DOHH2 (cell line): ENCODE measurements around the gene BCOR.

Source experiments
- EZH2phosphoT487 ChIP-seq: fragments of 200-600 bp; sonication (generic); IDR thresholded peaks from 2 replicates; pipeline ENCODE4 v1.6.1; 2017; ENCODE audit warnings: borderline replicate concordance, mild to moderate bottlenecking, antibody characterized with exemption, low read length, moderate library complexity, mixed read lengths
- TF ChIP-seq, protein P1 (sequence below): fragments of 200-600 bp; sonication (generic); IDR thresholded peaks from one replicate; pipeline ENCODE4 v1.5.1; 2014; ENCODE audit warnings: antibody characterized with exemption, mild to moderate bottlenecking, low read depth, low read length; ENCODE audit not compliant: poor library complexity, severe bottlenecking

- TF ChIP-seq, protein P1, sequence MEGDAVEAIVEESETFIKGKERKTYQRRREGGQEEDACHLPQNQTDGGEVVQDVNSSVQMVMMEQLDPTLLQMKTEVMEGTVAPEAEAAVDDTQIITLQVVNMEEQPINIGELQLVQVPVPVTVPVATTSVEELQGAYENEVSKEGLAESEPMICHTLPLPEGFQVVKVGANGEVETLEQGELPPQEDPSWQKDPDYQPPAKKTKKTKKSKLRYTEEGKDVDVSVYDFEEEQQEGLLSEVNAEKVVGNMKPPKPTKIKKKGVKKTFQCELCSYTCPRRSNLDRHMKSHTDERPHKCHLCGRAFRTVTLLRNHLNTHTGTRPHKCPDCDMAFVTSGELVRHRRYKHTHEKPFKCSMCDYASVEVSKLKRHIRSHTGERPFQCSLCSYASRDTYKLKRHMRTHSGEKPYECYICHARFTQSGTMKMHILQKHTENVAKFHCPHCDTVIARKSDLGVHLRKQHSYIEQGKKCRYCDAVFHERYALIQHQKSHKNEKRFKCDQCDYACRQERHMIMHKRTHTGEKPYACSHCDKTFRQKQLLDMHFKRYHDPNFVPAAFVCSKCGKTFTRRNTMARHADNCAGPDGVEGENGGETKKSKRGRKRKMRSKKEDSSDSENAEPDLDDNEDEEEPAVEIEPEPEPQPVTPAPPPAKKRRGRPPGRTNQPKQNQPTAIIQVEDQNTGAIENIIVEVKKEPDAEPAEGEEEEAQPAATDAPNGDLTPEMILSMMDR: no peak
- no peak for TF ChIP-seq EZH2phosphoT487
These were observed 89.7 kb downstream of the BCOR start for GRCh38 chrX:40007756-40008705.
